PC-9 (cell line): ENCODE data around the gene KRT8. TPM values are rescaled to one million over a fixed set of nuclear protein-coding genes. Genes with fewer than 3 reads are reported as not detected.
A peak's percentile ranks its signal among the peaks of the same experiment; 100 is the strongest.

ENCODE experiments used
- BruUV-seq: library from RNA; stranded (reverse); fragments of 400-500 nt; replicated peaks from 2 replicates; lab custom pipeline; 2021; lab: Mats Ljungman, UMichigan
- CTCF ChIA-PET: fragments of 300-600 bp; sonication (Branson Sonifier 250); formaldehyde crosslinking; loops from one replicate; lab custom pipeline; 2022; ENCODE audit warnings: antibody characterized with exemption; lab: Charles Lee
- POLR2A ChIA-PET: fragments of 300-600 bp; sonication (Branson Sonifier 250); formaldehyde crosslinking; loops from one replicate; lab custom pipeline; 2022; ENCODE audit warnings: antibody characterized with exemption; ENCODE audit not compliant: unreplicated experiment; lab: Charles Lee
- DNase-seq, 2 experiments: peaks; one replicate each; pipeline versions ENCODE4 v3.0.0 to v3.0.0-alpha.2; 2015 to 2022; ENCODE audit warnings: mixed read lengths in 1 of 2
- H2AFZ ChIP-seq: fragments of 200-600 bp; sonication (generic); 2 replicates; pipeline ENCODE4 v1.8.1; 2017; ENCODE audit warnings: antibody characterized with exemption
- H3F3A ChIP-seq: fragments of 200-600 bp; sonication (generic); 2 replicates; pipeline ENCODE4 v1.8.1; 2017; ENCODE audit warnings: antibody characterized with exemption, mild to moderate bottlenecking, low read depth; ENCODE audit not compliant: insufficient read depth
- H3K27ac ChIP-seq: fragments of 200-600 bp; sonication (generic); 2 replicates; pipeline ENCODE4 v1.6.1; 2016; ENCODE audit warnings: mixed run types
- H3K27me3 ChIP-seq: fragments of 200-600 bp; sonication (generic); 2 replicates; pipeline ENCODE4 v1.6.1; 2016; ENCODE audit warnings: low read depth, mixed run types; ENCODE audit not compliant: insufficient read depth
- H3K36me3 ChIP-seq: fragments of 200-600 bp; sonication (generic); 2 replicates; pipeline ENCODE4 v1.6.1; 2016; ENCODE audit warnings: low read depth, mixed run types
- H3K4me1 ChIP-seq: fragments of 200-600 bp; sonication (generic); replicated peaks from 2 replicates; pipeline ENCODE4 v1.6.1; 2016; ENCODE audit warnings: mixed run types; ENCODE audit not compliant: insufficient read depth
- H3K4me2 ChIP-seq: fragments of 200-600 bp; sonication (generic); 2 replicates; pipeline ENCODE4 v1.6.1; 2017; ENCODE audit warnings: mixed run types
- H3K4me3 ChIP-seq: fragments of 200-600 bp; sonication (generic); 2 replicates; pipeline ENCODE4 v1.6.1; 2016; ENCODE audit warnings: mixed run types
- H3K79me2 ChIP-seq: fragments of 200-600 bp; sonication (generic); 2 replicates; pipeline ENCODE4 v1.6.1; 2017; ENCODE audit warnings: low read depth, mixed run types
- H3K9me2 ChIP-seq: fragments of 200-600 bp; sonication (generic); 2 replicates; pipeline ENCODE4 v1.8.1; 2017; ENCODE audit warnings: mild to moderate bottlenecking; ENCODE audit not compliant: insufficient read depth
- H3K9me3 ChIP-seq: fragments of 200-600 bp; sonication (generic); 2 replicates; pipeline ENCODE4 v1.8.1; 2016; ENCODE audit warnings: low read depth; ENCODE audit not compliant: insufficient read depth
- H4K20me1 ChIP-seq: fragments of 200-600 bp; sonication (generic); 2 replicates; pipeline ENCODE4 v1.8.1; 2017; ENCODE audit not compliant: insufficient read depth
- EZH2 ChIP-seq: fragments of 200-600 bp; sonication (generic); IDR thresholded peaks from 2 replicates; pipeline ENCODE4 v1.8.0; 2017; ENCODE audit warnings: antibody characterized with exemption, low read depth
- intact Hi-C: fragments of 100-400 bp; cut with micrococcal nuclease; formaldehyde crosslinking; loops from one replicate; pipeline ENCODE4 v1.10.0; 2022; ENCODE audit not compliant: unreplicated experiment
- total RNA-seq: library from RNA; stranded (reverse); gene quantifications from 2 replicates; pipeline ENCODE4 v1.2.3, GENCODE V29; 2021
- TF ChIP-seq, protein P1 (sequence below): fragments of 200-600 bp; sonication (generic); conservative IDR thresholded peaks from 2 replicates; pipeline ENCODE4 v1.6.1; 2017; ENCODE audit warnings: mixed run types, antibody characterized with exemption, mild to moderate bottlenecking, moderate library complexity

The KRT8 gene
- total RNA-seq, 1 experiment from 2014 or later = 2,962 TPM

DNA sequence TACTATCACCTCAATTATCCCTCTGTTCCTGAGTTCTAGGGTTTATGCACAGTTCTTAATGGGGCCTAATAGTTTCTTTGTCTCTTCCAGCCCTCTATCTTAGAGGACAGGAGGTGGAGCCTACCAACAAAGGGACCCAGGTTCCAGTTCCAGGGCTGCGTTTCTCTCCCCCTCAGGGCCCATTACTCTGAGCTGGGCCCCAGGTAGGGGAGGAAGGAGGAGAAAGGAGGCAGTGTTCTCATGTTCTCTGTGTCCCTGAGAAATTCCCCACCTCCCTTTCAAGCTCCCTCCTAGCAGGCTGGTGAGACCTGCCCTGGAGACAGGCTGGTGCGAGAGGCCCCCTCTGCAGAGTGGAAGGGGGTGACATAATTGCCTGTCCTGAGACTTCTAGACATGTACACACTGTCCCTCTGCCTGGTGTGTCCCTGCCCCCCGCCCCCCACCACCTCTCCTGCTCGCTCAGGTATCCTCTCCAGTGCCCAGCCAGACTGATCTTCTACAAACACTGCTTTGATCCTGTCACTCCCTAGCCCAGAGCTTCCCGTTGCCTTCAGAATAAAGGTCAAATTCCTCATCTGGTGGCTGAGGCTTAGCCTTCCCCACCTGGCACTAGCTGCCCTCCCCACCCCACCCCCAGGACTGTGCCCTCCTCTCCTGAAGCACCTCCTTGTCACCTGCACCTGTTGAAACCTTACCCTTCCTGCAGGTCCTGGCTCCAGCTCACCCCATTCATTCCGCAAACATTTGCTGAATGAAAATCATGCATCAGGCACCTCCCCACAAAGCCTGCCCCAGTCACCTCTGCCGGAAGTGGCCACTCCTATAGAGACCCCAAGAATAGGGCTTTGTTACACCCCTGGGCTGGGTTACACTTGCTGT is 21.1 kb upstream of the KRT8 start:
- TF ChIP-seq EZH2 = no peak
- TF ChIP-seq, protein P1, sequence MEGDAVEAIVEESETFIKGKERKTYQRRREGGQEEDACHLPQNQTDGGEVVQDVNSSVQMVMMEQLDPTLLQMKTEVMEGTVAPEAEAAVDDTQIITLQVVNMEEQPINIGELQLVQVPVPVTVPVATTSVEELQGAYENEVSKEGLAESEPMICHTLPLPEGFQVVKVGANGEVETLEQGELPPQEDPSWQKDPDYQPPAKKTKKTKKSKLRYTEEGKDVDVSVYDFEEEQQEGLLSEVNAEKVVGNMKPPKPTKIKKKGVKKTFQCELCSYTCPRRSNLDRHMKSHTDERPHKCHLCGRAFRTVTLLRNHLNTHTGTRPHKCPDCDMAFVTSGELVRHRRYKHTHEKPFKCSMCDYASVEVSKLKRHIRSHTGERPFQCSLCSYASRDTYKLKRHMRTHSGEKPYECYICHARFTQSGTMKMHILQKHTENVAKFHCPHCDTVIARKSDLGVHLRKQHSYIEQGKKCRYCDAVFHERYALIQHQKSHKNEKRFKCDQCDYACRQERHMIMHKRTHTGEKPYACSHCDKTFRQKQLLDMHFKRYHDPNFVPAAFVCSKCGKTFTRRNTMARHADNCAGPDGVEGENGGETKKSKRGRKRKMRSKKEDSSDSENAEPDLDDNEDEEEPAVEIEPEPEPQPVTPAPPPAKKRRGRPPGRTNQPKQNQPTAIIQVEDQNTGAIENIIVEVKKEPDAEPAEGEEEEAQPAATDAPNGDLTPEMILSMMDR = no peak
- no peak overlapping the region for H2AFZ ChIP-seq
- peak; percentile 88 to 95 for DNase-seq
- H3K27me3 ChIP-seq = no peaks in the 10 kb centered on the region
- CTCF ChIA-PET = interaction anchor here (0.6 to 3.2 kb wide), 8 partner anchors 19 to 176 kb away, joined by 3 to 19 read pairs (median 7); partner anchors contain the start of genes KRT18 and KRT8
- BruUV-seq = TSS peak; percentile 66
- peaks cover 40% of the 10 kb centered on the region for H3F3A ChIP-seq
- H3K9me2 ChIP-seq = no peaks in the 10 kb centered on the region
- peak overlapping the region; percentile 95 for H3K4me2 ChIP-seq
- H3K79me2 ChIP-seq = no peaks in the 10 kb centered on the region
- no peaks in the 10 kb centered on the region for H3K9me3 ChIP-seq
- intact Hi-C loops = loop anchor here (5.0 kb wide), 1 partner anchor 779 kb away; no protein-coding TSS in a partner anchor
- H3K36me3 ChIP-seq = no peaks in the 10 kb centered on the region
- POLR2A ChIA-PET = interaction anchor here (0.5 to 4.7 kb wide), 28 partner anchors 14 to 779 kb away, joined by 3 to 354 read pairs (median 6); partner anchors contain the start of genes KRT18, KRT8 and SPRYD3
- H4K20me1 ChIP-seq = no peaks in the 10 kb centered on the region
- H3K27ac ChIP-seq = peak overlapping the region; percentile 100
- H3K4me3 ChIP-seq = peak overlapping the region; percentile 47; the same call in 1 of the 2 replicates
- peaks cover 74% of the 10 kb centered on the region for H3K4me1 ChIP-seq

- H3K4me3 ChIP-seq = peak overlapping the region; percentile 53
- intact Hi-C loops = loop anchor here (5.0 kb wide), 1 partner anchor 778 kb away; no protein-coding TSS in a partner anchor
- ChIA-PET POLR2A (interaction anchor here (0.5 to 4.7 kb wide), 13 partner anchors 15 to 874 kb away, joined by 3 to 354 read pairs (median 9); partner anchors contain the start of genes KRT18, KRT8 and NR4A1), CTCF (interaction anchor here (0.6 to 3.2 kb wide), 6 partner anchors 20 to 53 kb away, joined by 3 to 19 read pairs (median 4); partner anchors contain the start of genes KRT18 and KRT8)
- no peaks in the 10 kb centered on the region for H3K27me3 ChIP-seq
- no peaks in the 10 kb centered on the region for H4K20me1 ChIP-seq
- peaks cover 40% of the 10 kb centered on the region for H3F3A ChIP-seq
- TSS peak; percentile 50 for BruUV-seq
- peak overlapping the region; percentile 100 for H3K27ac ChIP-seq
- no peaks in the 10 kb centered on the region for H3K36me3 ChIP-seq
- DNase-seq = peak; percentile 78 to 94
- H3K9me3 ChIP-seq = no peaks in the 10 kb centered on the region
- no peak for TF ChIP-seq EZH2
- TF ChIP-seq, protein P1 = no peak
- H3K79me2 ChIP-seq = no peaks in the 10 kb centered on the region
- H3K4me1 ChIP-seq = peaks cover 80% of the 10 kb centered on the region
- H2AFZ ChIP-seq = no peak overlapping the region
- no peaks in the 10 kb centered on the region for H3K9me2 ChIP-seq
- peak overlapping the region; percentile 95 for H3K4me2 ChIP-seq
Observed at GRCh38 chr12:52924764-52925716, 20.2 kb upstream of the KRT8 start.
